Chondrocyte (in vitro differentiated cells): Measurements from ENCODE around the gene EXD1. TPM values are rescaled to one million over a fixed set of nuclear protein-coding genes. Genes with fewer than 3 reads are reported as not detected.

ENCODE experiments used
- DNase-seq: peaks from one replicate; pipeline ENCODE4 v3.0.0; 2021; ENCODE audit warnings: mixed read lengths, low spot score
- H3K27ac Mint-ChIP-seq: one replicate; pipeline ENCODE4 v1.8.0; 2021; ENCODE audit warnings: mild to moderate bottlenecking, moderate library complexity, mixed read lengths; ENCODE audit not compliant: unreplicated experiment
- H3K27me3 Mint-ChIP-seq: 2 replicates; pipeline ENCODE4 v1.8.0; 2021; ENCODE audit warnings: low read depth, mixed read lengths
- H3K36me3 Mint-ChIP-seq: 2 replicates; pipeline ENCODE4 v1.8.0; 2021; ENCODE audit warnings: low read depth, mixed read lengths
- H3K4me1 Mint-ChIP-seq: 2 replicates; pipeline ENCODE4 v1.8.0; 2021; ENCODE audit warnings: low read depth, mild to moderate bottlenecking, mixed read lengths
- H3K4me3 Mint-ChIP-seq: one replicate; pipeline ENCODE4 v1.8.0; 2021; ENCODE audit warnings: mild to moderate bottlenecking, moderate library complexity, mixed read lengths; ENCODE audit not compliant: unreplicated experiment
- H3K9me3 Mint-ChIP-seq: 2 replicates; pipeline ENCODE4 v1.8.0; 2021; ENCODE audit warnings: low read depth, mixed read lengths
- CTCF ChIP-seq: fragments of 200-600 bp; sonication (generic); IDR thresholded peaks from 2 replicates; pipeline ENCODE4 v1.5.0; 2021; ENCODE audit warnings: antibody characterized with exemption, mild to moderate bottlenecking, moderate library complexity
- total RNA-seq: library from RNA; stranded (reverse); gene quantifications from 3 replicates; pipeline ENCODE4 v1.2.1, GENCODE V29; 2021

The EXD1 gene
- total RNA-seq, 1 donor from 2014 or later, result not detected

- H3K27ac Mint-ChIP-seq, result no peak overlapping the region
- no peaks in the 10 kb centered on the region for H3K36me3 Mint-ChIP-seq
Observed at GRCh38 chr15:41133454-41133853, 97.1 kb downstream of the EXD1 start.

More at GRCh38 chr15:41133454-41133853, 97.1 kb downstream of the EXD1 start:
- no peak for TF ChIP-seq CTCF
- Mint-ChIP-seq H3K9me3 (no peaks in the 10 kb centered on the region), H3K4me1 (no peaks in the 10 kb centered on the region), H3K4me3 (no peak overlapping the region), H3K27me3 (peaks cover 6% of the 10 kb centered on the region)
- DNase-seq, result no peak

Other genes with a start within 250 kb of the EXD1 start
- 16.3 to 19.8 TPM (median 16.6 TPM) in 3 replicates for gene INO80, start 114.5 kb downstream of the EXD1 start, total RNA-seq
- 63.6 to 80.0 TPM (median 77.0 TPM) in 3 replicates for gene CHP1, start 511 bp upstream of the EXD1 start, total RNA-seq
- gene OIP5, start 101.8 kb upstream of the EXD1 start, total RNA-seq, result 1.1 to 2.8 TPM (median 1.8 TPM) in 3 replicates
- 12.9 to 15.7 TPM (median 12.9 TPM) in 3 replicates for gene NUSAP1, start 102.1 kb upstream of the EXD1 start, total RNA-seq
- 17.3 to 23.0 TPM (median 19.8 TPM) in 3 replicates for gene NDUFAF1, start 171.7 kb upstream of the EXD1 start, total RNA-seq
- gene RTF1, start 186.3 kb upstream of the EXD1 start, total RNA-seq, result 30.5 to 42.7 TPM (median 31.0 TPM) in 3 replicates